Measurements from ENCODE around the gene CYB561A3.

The CYB561A3 gene

DNA sequence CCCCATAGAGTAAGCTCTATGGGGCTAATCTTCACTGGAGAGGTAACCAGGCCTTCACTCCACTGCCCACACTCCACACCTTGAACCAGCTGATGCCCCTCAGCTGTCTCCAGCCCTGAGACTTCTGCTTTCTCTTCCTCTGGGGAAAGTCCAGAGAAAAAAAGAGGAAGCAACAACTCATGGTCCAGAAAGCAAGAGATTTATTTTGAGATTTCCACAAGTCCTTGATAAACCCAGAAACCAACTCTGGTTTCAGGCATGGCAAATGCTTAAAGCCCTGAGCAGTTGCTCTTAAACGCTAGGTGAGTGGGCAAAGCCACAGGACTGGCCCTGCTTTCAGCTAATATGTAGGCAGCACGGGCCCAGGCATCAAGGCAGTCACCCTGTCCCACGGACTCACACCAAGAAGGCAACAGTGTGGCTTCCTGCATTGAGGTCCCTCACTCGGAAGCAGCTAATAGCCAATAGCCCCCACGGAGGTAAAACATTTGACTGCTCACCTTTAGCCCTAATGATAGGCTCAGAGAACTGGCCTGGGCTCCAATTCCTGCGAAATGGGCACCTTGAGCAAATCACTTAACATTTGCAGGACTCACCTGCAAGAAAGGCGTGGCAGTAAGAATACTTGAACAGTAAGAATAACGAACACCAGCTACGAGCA lies 4.3 kb downstream of the CYB561A3 start:
- H3K27ac ChIP-seq (ENCODE audit: low read depth, low read length): no peak overlapping the region
- no peaks in the 10 kb centered on the region for H3K27me3 ChIP-seq (ENCODE audit: control insufficient read depth in 1 of 2, insufficient read depth in 2 of 2, low read length in 2 of 2)
- peaks cover 29 to 47% of the 10 kb centered on the region in 2 donors for H3K4me1 ChIP-seq (ENCODE audit: control insufficient read depth in 1 of 2, insufficient read depth in 2 of 2, low read length in 2 of 2)
- H3K9me3 ChIP-seq (ENCODE audit: control insufficient read depth in 1 of 2, low read length in 2 of 2): no peaks in the 10 kb centered on the region
- H3K9ac ChIP-seq (ENCODE audit: low read depth in 1 of 2, low read length in 2 of 2): no peak overlapping the region
- no peak overlapping the region for H3K4me3 ChIP-seq (ENCODE audit: low read depth in 1 of 2, low read length in 2 of 2)
- peaks cover 11 to 14% of the 10 kb centered on the region in 2 donors for H3K36me3 ChIP-seq (ENCODE audit: control insufficient read depth in 1 of 2, insufficient read depth in 2 of 2, low read length in 2 of 2)

DNA sequence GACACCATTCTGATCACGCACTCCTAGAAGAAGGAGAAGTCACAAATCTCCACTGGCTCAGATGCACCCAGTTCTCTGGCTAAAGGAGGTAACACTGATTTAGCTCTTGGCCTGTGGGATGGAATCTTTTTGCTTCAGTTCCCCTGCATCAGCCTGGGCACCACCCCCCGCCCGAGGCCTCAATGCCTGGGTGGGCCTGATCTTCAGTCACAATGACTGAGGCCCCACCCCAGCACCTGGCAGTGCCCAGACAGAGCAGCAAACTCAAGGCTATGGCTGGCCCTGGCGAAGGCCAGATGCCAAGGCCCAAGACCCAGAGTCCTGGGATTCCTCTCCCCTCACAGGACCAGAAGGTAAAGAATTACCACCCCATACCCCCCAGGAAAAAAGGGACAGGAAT lies 5.0 kb downstream of the CYB561A3 start:
- H3K9me3 ChIP-seq (ENCODE audit: control insufficient read depth in 1 of 2, low read length in 2 of 2): no peaks in the 10 kb centered on the region
- no peak overlapping the region for H3K9ac ChIP-seq (ENCODE audit: low read depth in 1 of 2, low read length in 2 of 2)
- H3K27me3 ChIP-seq (ENCODE audit: control insufficient read depth in 1 of 2, insufficient read depth in 2 of 2, low read length in 2 of 2): no peaks in the 10 kb centered on the region
- H3K36me3 ChIP-seq (ENCODE audit: control insufficient read depth in 1 of 2, insufficient read depth in 2 of 2, low read length in 2 of 2): peaks cover 11 to 18% of the 10 kb centered on the region in 2 donors
- H3K27ac ChIP-seq (ENCODE audit: low read depth, low read length): no peak overlapping the region
- no peak overlapping the region for H3K4me3 ChIP-seq (ENCODE audit: low read depth in 1 of 2, low read length in 2 of 2)
- H3K4me1 ChIP-seq (ENCODE audit: control insufficient read depth in 1 of 2, insufficient read depth in 2 of 2, low read length in 2 of 2): peaks cover 29 to 47% of the 10 kb centered on the region in 2 donors

DNA sequence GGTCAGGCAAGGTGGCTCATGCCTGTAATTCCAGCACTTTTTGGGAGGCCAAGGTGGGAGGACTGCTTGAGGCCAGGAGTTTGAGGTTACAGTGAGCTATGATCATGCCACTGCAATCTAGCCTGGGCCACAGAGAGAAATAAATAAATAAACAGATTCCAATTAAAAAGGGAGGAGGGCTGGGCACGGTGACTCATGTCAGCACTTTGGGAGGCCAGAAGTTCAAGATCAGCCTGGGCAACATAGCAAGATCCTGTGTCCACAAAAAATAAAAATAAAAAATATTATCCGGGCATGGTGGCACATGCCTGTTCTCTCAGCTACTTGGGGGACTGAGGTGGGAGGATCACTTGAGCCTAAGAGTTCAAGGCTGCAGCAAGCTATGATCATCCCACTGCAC lies 7.5 kb downstream of the CYB561A3 start:
- Histone ChIP-seq H3K27ac (ENCODE audit: low read depth, low read length) (peak overlapping the region; percentile 22), H3K4me3 (ENCODE audit: low read depth in 1 of 2, low read length in 2 of 2) (no peak overlapping the region), H3K4me1 (ENCODE audit: control insufficient read depth in 1 of 2, insufficient read depth in 2 of 2, low read length in 2 of 2) (peaks cover 10 to 27% of the 10 kb centered on the region in 2 donors), H3K27me3 (ENCODE audit: control insufficient read depth in 1 of 2, insufficient read depth in 2 of 2, low read length in 2 of 2) (no peaks in the 10 kb centered on the region), H3K36me3 (ENCODE audit: control insufficient read depth in 1 of 2, insufficient read depth in 2 of 2, low read length in 2 of 2) (peaks cover 24 to 38% of the 10 kb centered on the region in 2 donors), H3K9ac (ENCODE audit: low read depth in 1 of 2, low read length in 2 of 2) (no peak overlapping the region), H3K9me3 (ENCODE audit: control insufficient read depth in 1 of 2, low read length in 2 of 2) (no peaks in the 10 kb centered on the region)

DNA sequence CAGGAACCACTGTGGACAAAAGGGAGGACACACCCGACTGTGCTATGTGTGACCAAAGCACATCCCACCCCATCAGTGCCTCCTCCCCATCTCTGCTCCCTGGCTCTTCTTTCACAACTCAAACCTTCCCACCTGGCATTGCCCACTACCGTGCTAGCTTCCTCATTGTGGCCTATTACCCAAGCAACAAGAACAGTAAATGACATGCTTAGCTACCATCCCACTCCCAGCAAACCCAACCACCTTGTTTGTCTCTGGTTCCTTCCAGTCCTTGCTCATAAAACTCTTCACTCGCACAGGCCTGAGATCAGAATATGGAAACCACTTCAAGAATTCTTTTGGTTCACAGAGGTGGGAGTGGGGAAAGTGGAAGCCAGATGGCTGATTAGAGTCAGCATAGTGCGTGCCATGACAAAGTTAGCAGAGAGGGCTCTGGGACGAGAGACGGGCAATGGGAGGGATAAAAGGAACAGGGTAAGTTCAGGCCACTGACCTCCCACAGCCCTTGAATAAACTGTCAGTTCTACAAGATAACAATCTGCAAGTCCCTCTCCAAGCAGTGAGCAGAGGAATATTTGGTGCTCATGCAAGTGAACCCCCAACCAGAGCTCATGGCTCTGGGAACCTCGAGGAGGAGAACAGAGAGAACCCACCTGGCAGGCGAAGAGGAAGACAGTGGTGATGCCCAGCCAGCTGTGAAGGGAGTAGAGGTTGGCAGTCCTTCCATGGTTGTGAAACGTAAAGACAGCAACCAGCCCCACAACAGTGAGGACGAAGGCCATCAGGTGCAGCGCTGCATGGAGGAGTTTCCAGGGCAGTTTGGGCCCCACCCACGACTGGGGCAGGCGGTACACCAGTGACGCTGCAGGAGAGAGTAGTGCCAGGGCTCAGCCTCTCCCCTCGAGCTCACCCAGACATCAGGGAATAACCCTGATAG lies 8.3 kb downstream of the CYB561A3 start:
- Histone ChIP-seq H3K4me1 (ENCODE audit: control insufficient read depth in 1 of 2, insufficient read depth in 2 of 2, low read length in 2 of 2) (peaks cover 9 to 24% of the 10 kb centered on the region in 2 donors), H3K9me3 (ENCODE audit: control insufficient read depth in 1 of 2, low read length in 2 of 2) (no peaks in the 10 kb centered on the region), H3K36me3 (ENCODE audit: control insufficient read depth in 1 of 2, insufficient read depth in 2 of 2, low read length in 2 of 2) (peaks cover 25 to 46% of the 10 kb centered on the region in 2 donors), H3K9ac (ENCODE audit: low read depth in 1 of 2, low read length in 2 of 2) (no peak overlapping the region), H3K27me3 (ENCODE audit: control insufficient read depth in 1 of 2, insufficient read depth in 2 of 2, low read length in 2 of 2) (no peaks in the 10 kb centered on the region), H3K27ac (ENCODE audit: low read depth, low read length) (no peak overlapping the region), H3K4me3 (ENCODE audit: low read depth in 1 of 2, low read length in 2 of 2) (no peak overlapping the region)

- Histone ChIP-seq H3K4me1 (ENCODE audit: control insufficient read depth in 1 of 2, insufficient read depth in 2 of 2, low read length in 2 of 2) (peaks cover 9 to 15% of the 10 kb centered on the region in 2 donors), H3K9me3 (ENCODE audit: control insufficient read depth in 1 of 2, low read length in 2 of 2) (no peaks in the 10 kb centered on the region), H3K27me3 (ENCODE audit: control insufficient read depth in 1 of 2, insufficient read depth in 2 of 2, low read length in 2 of 2) (no peaks in the 10 kb centered on the region), H3K27ac (ENCODE audit: low read depth, low read length) (no peak overlapping the region), H3K36me3 (ENCODE audit: control insufficient read depth in 1 of 2, insufficient read depth in 2 of 2, low read length in 2 of 2) (peaks cover 27 to 59% of the 10 kb centered on the region in 2 donors), H3K9ac (ENCODE audit: low read depth in 1 of 2, low read length in 2 of 2) (no peak overlapping the region), H3K4me3 (ENCODE audit: low read depth in 1 of 2, low read length in 2 of 2) (no peak overlapping the region)
Observed at GRCh38 chr11:61352038-61352437, 9.6 kb downstream of the CYB561A3 start.

- Histone ChIP-seq H3K27ac (ENCODE audit: low read depth, low read length) (no peak overlapping the region), H3K9me3 (ENCODE audit: control insufficient read depth in 1 of 2, low read length in 2 of 2) (no peaks in the 10 kb centered on the region), H3K4me1 (ENCODE audit: control insufficient read depth in 1 of 2, insufficient read depth in 2 of 2, low read length in 2 of 2) (peaks cover 21 to 25% of the 10 kb centered on the region in 2 donors), H3K36me3 (ENCODE audit: control insufficient read depth in 1 of 2, insufficient read depth in 2 of 2, low read length in 2 of 2) (peaks cover 31 to 69% of the 10 kb centered on the region in 2 donors), H3K27me3 (ENCODE audit: control insufficient read depth in 1 of 2, insufficient read depth in 2 of 2, low read length in 2 of 2) (no peaks in the 10 kb centered on the region), H3K4me3 (ENCODE audit: low read depth in 1 of 2, low read length in 2 of 2) (no peak overlapping the region), H3K9ac (ENCODE audit: low read depth in 1 of 2, low read length in 2 of 2) (no peak overlapping the region)
Observed at GRCh38 chr11:61350803-61351202, 10.9 kb downstream of the CYB561A3 start.

GRCh38 chr11:61350336-61350735 lies 11.3 kb downstream of the CYB561A3 start:
- peaks cover 34 to 74% of the 10 kb centered on the region in 2 donors for H3K36me3 ChIP-seq (ENCODE audit: control insufficient read depth in 1 of 2, insufficient read depth in 2 of 2, low read length in 2 of 2)
- H3K9ac ChIP-seq (ENCODE audit: low read depth in 1 of 2, low read length in 2 of 2): no peak overlapping the region

GRCh38 chr11:61349916-61350315 lies 11.8 kb downstream of the CYB561A3 start:
- Histone ChIP-seq H3K27me3 (ENCODE audit: control insufficient read depth in 1 of 2, insufficient read depth in 2 of 2, low read length in 2 of 2) (no peaks in the 10 kb centered on the region), H3K27ac (ENCODE audit: low read depth, low read length) (no peak overlapping the region), H3K36me3 (ENCODE audit: control insufficient read depth in 1 of 2, insufficient read depth in 2 of 2, low read length in 2 of 2) (peaks cover 34 to 75% of the 10 kb centered on the region in 2 donors), H3K9ac (ENCODE audit: low read depth in 1 of 2, low read length in 2 of 2) (no peak overlapping the region), H3K9me3 (ENCODE audit: control insufficient read depth in 1 of 2, low read length in 2 of 2) (no peaks in the 10 kb centered on the region), H3K4me1 (ENCODE audit: control insufficient read depth in 1 of 2, insufficient read depth in 2 of 2, low read length in 2 of 2) (peaks cover 28 to 34% of the 10 kb centered on the region in 2 donors), H3K4me3 (ENCODE audit: low read depth in 1 of 2, low read length in 2 of 2) (no peak overlapping the region)

More at GRCh38 chr11:61350336-61350735, 11.3 kb downstream of the CYB561A3 start:
- Histone ChIP-seq H3K4me3 (ENCODE audit: low read depth in 1 of 2, low read length in 2 of 2) (no peak overlapping the region), H3K27ac (ENCODE audit: low read depth, low read length) (no peak overlapping the region), H3K4me1 (ENCODE audit: control insufficient read depth in 1 of 2, insufficient read depth in 2 of 2, low read length in 2 of 2) (peaks cover 25 to 30% of the 10 kb centered on the region in 2 donors), H3K9me3 (ENCODE audit: control insufficient read depth in 1 of 2, low read length in 2 of 2) (no peaks in the 10 kb centered on the region), H3K27me3 (ENCODE audit: control insufficient read depth in 1 of 2, insufficient read depth in 2 of 2, low read length in 2 of 2) (no peaks in the 10 kb centered on the region)

- Histone ChIP-seq H3K27me3 (ENCODE audit: control insufficient read depth in 1 of 2, insufficient read depth in 2 of 2, low read length in 2 of 2) (no peaks in the 10 kb centered on the region), H3K9ac (ENCODE audit: low read depth in 1 of 2, low read length in 2 of 2) (no peak overlapping the region), H3K36me3 (ENCODE audit: control insufficient read depth in 1 of 2, insufficient read depth in 2 of 2, low read length in 2 of 2) (peaks cover 34 to 81% of the 10 kb centered on the region in 2 donors), H3K4me1 (ENCODE audit: control insufficient read depth in 1 of 2, insufficient read depth in 2 of 2, low read length in 2 of 2) (peaks cover 32 to 34% of the 10 kb centered on the region in 2 donors), H3K27ac (ENCODE audit: low read depth, low read length) (no peak overlapping the region), H3K4me3 (ENCODE audit: low read depth in 1 of 2, low read length in 2 of 2) (no peak overlapping the region), H3K9me3 (ENCODE audit: control insufficient read depth in 1 of 2, low read length in 2 of 2) (no peaks in the 10 kb centered on the region)
Observed at GRCh38 chr11:61349189-61349751, 12.4 kb downstream of the CYB561A3 start.
